NCI-H1930 (cell line): ENCODE results near the gene ANO8.
"Not testable (repeated sequence)": the region's sequence is repeated elsewhere in the genome, so short reads cannot be mapped to it uniquely, and the experiment has no call there.

Experiments used
- DNase-seq, 2 experiments: peaks; one replicate each; lab custom pipeline; 2025; lab: John Stamatoyannopoulos, UW

The ANO8 gene

GRCh38 chr19:17309965-17310461, 24.6 kb downstream of the ANO8 start:
- no peak for DNase-seq

GRCh38 chr19:17309198-17309964, 25.3 kb downstream of the ANO8 start, which contains the start of gene DDA1:
DDA1 (plus strand) TSS chr19:17309563; CDS start chr19:17309655, 92 bp downstream.
- DNase-seq = peak; percentile 96 to 97

GRCh38 chr19:17307876-17308377, 26.7 kb downstream of the ANO8 start:
- DNase-seq = no peak

GRCh38 chr19:17306285-17306714, 28.4 kb downstream of the ANO8 start:
- DNase-seq = no peak

GRCh38 chr19:17305517-17306284, 29.0 kb downstream of the ANO8 start, which contains the start of gene MRPL34:
MRPL34 (plus strand) TSS chr19:17305872; CDS start chr19:17305893, 21 bp downstream.
- peak; percentile 95 to 96 for DNase-seq

- no peak for DNase-seq
Measured at GRCh38 chr19:17305216-17305516, 29.5 kb downstream of the ANO8 start.

- no peak for DNase-seq
Measured at GRCh38 chr19:17304386-17305215, 30.1 kb downstream of the ANO8 start.

GRCh38 chr19:17303940-17304267, 30.8 kb downstream of the ANO8 start:
- DNase-seq = no peak

- DNase-seq = peak; percentile 89 to 90
Measured at GRCh38 chr19:17303167-17303939, 31.3 kb downstream of the ANO8 start, which contains the start of gene ABHD8. ABHD8 (minus strand) TSS chr19:17303425; CDS start chr19:17301616, 1,809 bp downstream.

- no peak for DNase-seq
Measured at GRCh38 chr19:17302391-17303166, 32.1 kb downstream of the ANO8 start.

- DNase-seq = no peak
Measured at GRCh38 chr19:17300992-17301619, 33.5 kb downstream of the ANO8 start.

- no peak for DNase-seq
Measured at GRCh38 chr19:17296976-17297375, 37.7 kb downstream of the ANO8 start.

GRCh38 chr19:17296273-17296672, 38.4 kb downstream of the ANO8 start:
- DNase-seq = no peak

- not testable (repeated sequence) for DNase-seq
Measured at GRCh38 chr19:17295551-17295950, 39.1 kb downstream of the ANO8 start.

GRCh38 chr19:17294051-17294891, 40.4 kb downstream of the ANO8 start:
- DNase-seq = no peak

GRCh38 chr19:17293605-17294004, 41.0 kb downstream of the ANO8 start:
- DNase-seq = no peak

GRCh38 chr19:17292301-17293074, 42.2 kb downstream of the ANO8 start:
- DNase-seq = no peak

- peak; percentile 8 to 40 for DNase-seq
Measured at GRCh38 chr19:17289489-17289888, 45.2 kb downstream of the ANO8 start.
